Spleen (tissue), 7 donors: ENCODE measurements around the gene GRIP1.

Experiments
- POLR2AphosphoS5 ChIP-seq, 3 donors: sonication (generic); formaldehyde crosslinking; IDR thresholded peaks; one replicate each; pipeline ENCODE4 v1.5.1; 2017; ENCODE audit warnings: antibody characterized with exemption in 3 of 3
- TF ChIP-seq, protein P1 (sequence below), 11 experiments: fragments of 200-600 bp in 7 of 11; fragments of 450-650 bp in 4 of 11; sonication (generic) in 4 of 11; IDR thresholded peaks in 8 of 11; conservative IDR thresholded peaks in 3 of 11; 1 replicate in 7 of 11; 2 replicates in 4 of 11; pipeline versions ENCODE4 v1.4.0 to v1.8.0; 2016 to 2021; ENCODE audit warnings: antibody characterized with exemption in 11 of 11, inconsistent platforms in 4 of 11, mild to moderate bottlenecking in 1 of 11
- donor health status: DM: no; HTN: no; CAD: no; lungs with moderate emphysema.
- donor health status: DM: no; HTN: no; CAD: no.
- donor health status: DM: no; HTN: no; CAD: no.

DNA sequence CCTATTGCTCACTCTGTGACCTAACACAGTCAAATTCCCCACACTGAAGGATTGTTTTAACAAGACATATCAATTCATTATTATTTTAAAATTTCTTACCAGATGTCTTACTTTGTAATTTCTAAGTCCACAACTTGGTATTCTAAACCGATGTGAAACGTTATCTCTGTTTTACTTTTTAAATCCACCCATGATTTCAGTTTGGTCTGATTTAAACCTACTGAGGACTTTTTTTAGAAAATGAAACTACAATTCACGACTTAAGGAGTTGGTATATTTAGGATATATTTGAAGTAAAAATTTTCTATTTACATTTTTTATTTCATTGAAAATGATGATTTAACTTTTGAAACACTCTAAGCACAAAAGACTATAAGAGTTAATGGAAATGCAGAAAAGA lies 35.1 kb upstream of the GRIP1 start:
- no peak for TF ChIP-seq POLR2AphosphoS5 (IDR thresholded peaks at IDR 0.05)
- TF ChIP-seq, protein P1, sequence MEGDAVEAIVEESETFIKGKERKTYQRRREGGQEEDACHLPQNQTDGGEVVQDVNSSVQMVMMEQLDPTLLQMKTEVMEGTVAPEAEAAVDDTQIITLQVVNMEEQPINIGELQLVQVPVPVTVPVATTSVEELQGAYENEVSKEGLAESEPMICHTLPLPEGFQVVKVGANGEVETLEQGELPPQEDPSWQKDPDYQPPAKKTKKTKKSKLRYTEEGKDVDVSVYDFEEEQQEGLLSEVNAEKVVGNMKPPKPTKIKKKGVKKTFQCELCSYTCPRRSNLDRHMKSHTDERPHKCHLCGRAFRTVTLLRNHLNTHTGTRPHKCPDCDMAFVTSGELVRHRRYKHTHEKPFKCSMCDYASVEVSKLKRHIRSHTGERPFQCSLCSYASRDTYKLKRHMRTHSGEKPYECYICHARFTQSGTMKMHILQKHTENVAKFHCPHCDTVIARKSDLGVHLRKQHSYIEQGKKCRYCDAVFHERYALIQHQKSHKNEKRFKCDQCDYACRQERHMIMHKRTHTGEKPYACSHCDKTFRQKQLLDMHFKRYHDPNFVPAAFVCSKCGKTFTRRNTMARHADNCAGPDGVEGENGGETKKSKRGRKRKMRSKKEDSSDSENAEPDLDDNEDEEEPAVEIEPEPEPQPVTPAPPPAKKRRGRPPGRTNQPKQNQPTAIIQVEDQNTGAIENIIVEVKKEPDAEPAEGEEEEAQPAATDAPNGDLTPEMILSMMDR (IDR thresholded peaks at IDR 0.05 in 8 of 11, conservative IDR thresholded peaks at IDR 0.05 in 3 of 11): no peak
